ENCODE measurements around the gene USF3. TPM values are rescaled to one million over a fixed set of nuclear protein-coding genes. Genes with fewer than 3 reads are reported as not detected.

USF3 gene
- total and polyA plus RNA-seq, 9 of the 15 experiments (the other 6 are each of a cell fraction or from before 2014, with no cell fraction given), result 1.4 to 6.9 (median 3.1) TPM

DNA sequence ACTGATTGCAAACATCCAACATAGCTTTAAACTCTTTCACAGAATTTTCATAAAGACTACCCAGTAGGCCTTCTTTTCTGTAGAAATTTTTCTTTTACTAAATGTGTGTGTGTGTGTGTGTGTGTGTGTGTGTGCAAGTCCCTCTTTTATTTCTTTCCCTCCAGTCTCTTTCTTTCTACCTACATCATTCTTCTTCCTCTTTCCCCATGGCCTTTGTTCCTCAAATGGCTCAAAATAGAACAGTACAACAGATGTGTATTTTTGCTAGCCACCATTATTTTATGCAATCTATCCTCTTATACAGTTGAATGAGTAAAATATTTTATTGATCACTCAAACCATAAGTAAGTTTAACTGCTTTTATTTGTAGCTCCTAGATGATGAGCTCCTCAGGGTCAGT, 76.4 kb downstream of the USF3 start:
- Histone ChIP-seq H3K4me2 (ENCODE audit: insufficient read depth, low read length) (no peak overlapping the region), H4K20me1 (replicated peaks; ENCODE audit: control insufficient read depth, insufficient read depth, low read length) (no peaks in the 10 kb centered on the region), H2AFZ (ENCODE audit: low read depth, low read length) (no peak overlapping the region), H3K9ac (ENCODE audit: insufficient read depth in 1 of 2, low read depth in 2 of 2, low read length in 2 of 2) (no peak overlapping the region), H3K9me3 (replicated peaks; ENCODE audit: control insufficient read depth, insufficient read depth, low read depth, low read length) (no peaks in the 10 kb centered on the region), H3K27ac (ENCODE audit: extremely low read depth, low read depth, low read length) (no peak overlapping the region), H3K4me1 (replicated peaks in 1 of 2; ENCODE audit: control insufficient read depth in 2 of 2, insufficient read depth in 2 of 2, low read length in 2 of 2) (no peaks in the 10 kb centered on the region), H3K79me2 (ENCODE audit: control insufficient read depth, insufficient read depth, low read length) (no peaks in the 10 kb centered on the region), H3K4me3 (no peak overlapping the region), H3K27me3 (ENCODE audit: control insufficient read depth in 2 of 2, insufficient read depth in 2 of 2, low read length in 2 of 2) (peaks cover 0 to 9% of the 10 kb centered on the region in 2 experiments; a peak in 2 of 5 replicates), H3K36me3 (ENCODE audit: control insufficient read depth, insufficient read depth, low read length) (no peaks in the 10 kb centered on the region), H3K9me1 (ENCODE audit: control insufficient read depth, insufficient read depth, low read length) (no peaks in the 10 kb centered on the region)
- intact Hi-C loops (cut with micrococcal nuclease), result loop anchor here (10.0 kb wide), 2 partner anchors 275 to 565 kb away; no protein-coding TSS in a partner anchor
- POLR2A ChIA-PET, result no interaction called here
- FAIRE-seq, result no peak
- no peak for ATAC-seq
- CTCF ChIA-PET (ENCODE audit: low intra/inter-chr PET ratio), result no interaction called here
- in situ Hi-C loops (cut with MboI), result loop anchor here (25.0 kb wide), 1 partner anchor 558 kb away; no protein-coding TSS in a partner anchor
- no TSS peak for BruUV-seq (replicated peaks)
- no peak for DNase-seq (ENCODE audit: extremely low read depth in 1 of 4, low spot score in 3 of 4)
- TF ChIP-seq DACH1 (IDR thresholded peaks at IDR 0.05; ENCODE audit: partially characterized antibody) (no peak), BRD9 (IDR thresholded peaks at IDR 0.05; ENCODE audit: low read depth, partially characterized antibody) (no peak), RB1 (IDR thresholded peaks at IDR 0.05; ENCODE audit: low read depth) (no peak), ZNF24 (IDR thresholded peaks at IDR 0.05) (no peak), STAT5A (IDR thresholded peaks at IDR 0.05; ENCODE audit: borderline replicate concordance, low read length) (no peak), XRCC3 (IDR thresholded peaks at IDR 0.05) (no peak), ZNF143 (CRISPR knock-in tag; IDR thresholded peaks at IDR 0.05) (no peak), ETV6 (IDR thresholded peaks at IDR 0.05; ENCODE audit: borderline replicate concordance in 1 of 2, low read depth in 2 of 2, low read length in 1 of 2) (no peak), ETV6 (CRISPR knock-in tag; IDR thresholded peaks at IDR 0.05; ENCODE audit: borderline replicate concordance) (no peak), NCOA2 (IDR thresholded peaks at IDR 0.05; ENCODE audit: partially characterized antibody in 2 of 2) (no peak), ZNF79 (CRISPR knock-in tag; IDR thresholded peaks at IDR 0.05; ENCODE audit: low read depth) (no peak), NFIX (CRISPR knock-in tag; IDR thresholded peaks at IDR 0.05; ENCODE audit: low read depth) (no peak)
- TF ChIP-seq, protein P1, sequence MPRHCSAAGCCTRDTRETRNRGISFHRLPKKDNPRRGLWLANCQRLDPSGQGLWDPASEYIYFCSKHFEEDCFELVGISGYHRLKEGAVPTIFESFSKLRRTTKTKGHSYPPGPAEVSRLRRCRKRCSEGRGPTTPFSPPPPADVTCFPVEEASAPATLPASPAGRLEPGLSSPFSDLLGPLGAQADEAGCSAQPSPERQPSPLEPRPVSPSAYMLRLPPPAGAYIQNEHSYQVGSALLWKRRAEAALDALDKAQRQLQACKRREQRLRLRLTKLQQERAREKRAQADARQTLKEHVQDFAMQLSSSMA (CRISPR knock-in tag; IDR thresholded peaks at IDR 0.05), result no peak
